Activated CD4-positive, alpha-beta memory T cell treated with anti-CD3 and anti-CD28 coated beads for 36 hours (primary cell): ENCODE results near the gene SHOX. TPM values are rescaled to one million over a fixed set of nuclear protein-coding genes. Genes with fewer than 3 reads are reported as not detected.

Source experiments
- CTCF ChIA-PET: fragments of 350-600 bp; sonication (Branson Sonifier 250); formaldehyde crosslinking; loops from one replicate; lab custom pipeline; 2021; ENCODE audit warnings: antibody characterized with exemption, inconsistent platforms; lab: Charles Lee
- POLR2A ChIA-PET: fragments of 350-600 bp; sonication (Branson Sonifier 250); formaldehyde crosslinking; loops from one replicate; lab custom pipeline; 2021; ENCODE audit warnings: antibody characterized with exemption; lab: Charles Lee
- DNase-seq: peaks from one replicate; pipeline ENCODE4 v3.0.0-alpha.2; 2020
- H3K27ac Mint-ChIP-seq: one replicate; pipeline ENCODE4 v1.8.0; 2021; ENCODE audit warnings: mixed read lengths
- H3K27me3 Mint-ChIP-seq: one replicate; pipeline ENCODE4 v1.8.0; 2021; ENCODE audit warnings: mixed read lengths
- H3K36me3 Mint-ChIP-seq: one replicate; pipeline ENCODE4 v1.8.0; 2021; ENCODE audit warnings: mixed read lengths
- H3K4me1 Mint-ChIP-seq: one replicate; pipeline ENCODE4 v1.8.0; 2021; ENCODE audit warnings: low read depth, mixed read lengths
- H3K4me3 Mint-ChIP-seq: one replicate; pipeline ENCODE4 v1.8.0; 2021; ENCODE audit warnings: mild to moderate bottlenecking, mixed read lengths
- H3K9me3 Mint-ChIP-seq: one replicate; pipeline ENCODE4 v1.8.0; 2021; ENCODE audit warnings: mixed read lengths
- intact Hi-C: fragments of 100-400 bp; cut with micrococcal nuclease; formaldehyde crosslinking; loops from one replicate; pipeline ENCODE4 v1.15.1; 2023
- total RNA-seq, 2 experiments: library from RNA; stranded (reverse); gene quantifications; one replicate each; pipeline ENCODE4 v1.2.3, GENCODE V29; 2021

The SHOX gene
- total RNA-seq, 2 experiments from 2014 or later: not detected

GRCh38 chrX:666762-667720 is 36.5 kb downstream of the SHOX start:
- no peak overlapping the region for H3K4me3 Mint-ChIP-seq
- no peak overlapping the region for H3K27ac Mint-ChIP-seq
- CTCF ChIA-PET: no interaction called here
- no peak for DNase-seq
- peaks cover 9% of the 10 kb centered on the region for H3K9me3 Mint-ChIP-seq
- POLR2A ChIA-PET: no interaction called here
- no peaks in the 10 kb centered on the region for H3K36me3 Mint-ChIP-seq
- no peaks in the 10 kb centered on the region for H3K4me1 Mint-ChIP-seq
- H3K27me3 Mint-ChIP-seq: peaks cover 3% of the 10 kb centered on the region
- intact Hi-C loops: no loop called here

GRCh38 chrX:670645-671044 is 40.1 kb downstream of the SHOX start:
- DNase-seq: no peak
- POLR2A ChIA-PET: no interaction called here
- H3K4me3 Mint-ChIP-seq: no peak overlapping the region
- H3K9me3 Mint-ChIP-seq: peaks cover 6% of the 10 kb centered on the region
- peaks cover 5% of the 10 kb centered on the region for H3K27me3 Mint-ChIP-seq
- no peaks in the 10 kb centered on the region for H3K36me3 Mint-ChIP-seq
- CTCF ChIA-PET: no interaction called here
- no peaks in the 10 kb centered on the region for H3K4me1 Mint-ChIP-seq
- intact Hi-C loops: no loop called here
- H3K27ac Mint-ChIP-seq: no peak overlapping the region

GRCh38 chrX:672931-673330 is 42.3 kb downstream of the SHOX start:
- H3K4me1 Mint-ChIP-seq: no peaks in the 10 kb centered on the region
- H3K9me3 Mint-ChIP-seq: peaks cover 6% of the 10 kb centered on the region
- intact Hi-C loops: no loop called here
- H3K36me3 Mint-ChIP-seq: no peaks in the 10 kb centered on the region
- POLR2A ChIA-PET: no interaction called here
- CTCF ChIA-PET: no interaction called here
- H3K27me3 Mint-ChIP-seq: peaks cover 5% of the 10 kb centered on the region
- no peak overlapping the region for H3K27ac Mint-ChIP-seq
- H3K4me3 Mint-ChIP-seq: no peak overlapping the region
- no peak for DNase-seq

- Mint-ChIP-seq H3K4me3 (no peak overlapping the region), H3K4me1 (no peaks in the 10 kb centered on the region), H3K27ac (no peak overlapping the region), H3K27me3 (peaks cover 5% of the 10 kb centered on the region), H3K9me3 (peaks cover 12% of the 10 kb centered on the region), H3K36me3 (no peaks in the 10 kb centered on the region)
- POLR2A ChIA-PET: no interaction called here
- CTCF ChIA-PET: no interaction called here
- DNase-seq: no peak
- intact Hi-C loops: no loop called here
Measured at GRCh38 chrX:675279-675954, 44.8 kb downstream of the SHOX start.

DNA sequence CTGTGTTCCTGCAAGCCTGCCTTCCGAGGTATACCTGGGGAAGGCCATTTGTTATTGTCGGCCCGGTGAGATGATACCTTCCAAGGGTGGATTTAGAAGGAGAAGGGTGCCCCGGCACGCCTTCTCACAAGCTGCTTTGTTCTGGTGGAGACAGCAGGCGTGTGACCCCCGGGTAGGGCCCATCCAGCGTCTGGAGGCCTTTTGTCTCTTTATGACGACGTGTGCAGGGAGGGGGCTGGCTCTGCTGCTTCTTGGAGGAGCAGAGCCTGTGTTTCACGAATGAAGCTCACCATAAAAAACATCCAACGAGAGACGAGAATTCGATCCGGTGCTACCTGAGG is 45.3 kb downstream of the SHOX start:
- no peak overlapping the region for H3K27ac Mint-ChIP-seq
- POLR2A ChIA-PET: no interaction called here
- peaks cover 12% of the 10 kb centered on the region for H3K9me3 Mint-ChIP-seq
- no peaks in the 10 kb centered on the region for H3K36me3 Mint-ChIP-seq
- intact Hi-C loops: no loop called here
- H3K4me3 Mint-ChIP-seq: no peak overlapping the region
- peaks cover 5% of the 10 kb centered on the region for H3K27me3 Mint-ChIP-seq
- DNase-seq: no peak
- CTCF ChIA-PET: no interaction called here
- no peaks in the 10 kb centered on the region for H3K4me1 Mint-ChIP-seq

DNA sequence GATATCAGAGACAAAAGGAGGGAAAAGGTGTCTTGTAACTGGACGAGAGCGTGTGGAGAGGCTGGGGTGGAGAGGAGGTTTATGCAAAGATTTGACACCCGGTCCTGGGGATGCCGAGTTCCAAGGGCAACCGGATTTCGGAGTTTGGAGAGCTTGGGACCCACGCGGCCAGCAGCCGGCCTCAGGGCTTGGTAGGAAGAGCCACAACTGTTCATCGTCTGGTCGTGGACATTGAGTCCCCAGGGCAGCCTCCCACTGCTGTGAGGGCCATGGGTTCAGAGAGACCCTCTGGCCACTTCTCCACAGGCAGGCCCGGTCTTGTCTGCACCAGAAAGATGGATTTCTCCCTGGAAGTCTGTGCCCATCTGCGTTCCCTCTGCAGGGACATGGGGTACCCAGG is 46.8 kb downstream of the SHOX start:
- H3K4me3 Mint-ChIP-seq: no peak overlapping the region
- intact Hi-C loops: no loop called here
- peaks cover 16% of the 10 kb centered on the region for H3K9me3 Mint-ChIP-seq
- ChIA-PET CTCF (no interaction called here), POLR2A (no interaction called here)
- H3K4me1 Mint-ChIP-seq: no peaks in the 10 kb centered on the region
- no peaks in the 10 kb centered on the region for H3K36me3 Mint-ChIP-seq
- no peak for DNase-seq
- H3K27ac Mint-ChIP-seq: no peak overlapping the region
- no peaks in the 10 kb centered on the region for H3K27me3 Mint-ChIP-seq

DNA sequence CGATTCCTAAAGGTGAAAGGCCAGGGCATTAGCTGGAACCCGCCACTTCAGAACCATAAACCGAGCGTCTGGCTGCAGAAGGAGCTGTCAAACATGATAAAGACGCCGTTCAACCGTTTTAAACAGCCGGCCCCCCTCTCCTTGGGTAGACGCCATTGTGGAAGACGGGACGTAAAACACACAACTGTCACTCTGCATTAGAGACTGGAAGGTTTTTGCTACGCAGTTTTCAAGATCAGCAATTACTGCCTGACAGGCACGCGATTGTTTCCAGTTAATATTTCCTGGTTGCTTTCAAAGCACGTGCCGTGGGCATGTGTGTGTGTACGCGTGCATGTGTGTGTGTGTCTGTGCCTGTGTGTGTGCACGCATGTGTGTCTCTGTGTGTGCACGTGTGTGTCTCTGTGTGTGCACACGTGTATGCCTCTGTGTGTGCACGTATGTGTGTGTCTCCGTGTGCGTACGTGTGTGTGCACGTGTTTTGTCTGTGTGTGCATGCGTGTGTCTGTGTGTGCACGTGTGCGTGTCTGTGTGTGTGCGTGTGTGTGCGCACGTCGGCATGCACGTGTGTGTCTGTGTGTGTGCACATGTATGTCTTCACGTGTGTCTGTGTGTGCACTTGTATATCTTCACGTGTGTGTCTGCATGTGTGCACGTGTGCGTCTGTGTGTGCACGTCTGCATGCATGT is 48.8 kb downstream of the SHOX start:
- no peaks in the 10 kb centered on the region for H3K27me3 Mint-ChIP-seq
- peaks cover 16% of the 10 kb centered on the region for H3K9me3 Mint-ChIP-seq
- CTCF ChIA-PET: no interaction called here
- no peak overlapping the region for H3K4me3 Mint-ChIP-seq
- POLR2A ChIA-PET: no interaction called here
- H3K4me1 Mint-ChIP-seq: no peaks in the 10 kb centered on the region
- intact Hi-C loops: no loop called here
- no peaks in the 10 kb centered on the region for H3K36me3 Mint-ChIP-seq
- H3K27ac Mint-ChIP-seq: no peak overlapping the region
- no peak for DNase-seq

GRCh38 chrX:680062-680461 is 49.5 kb downstream of the SHOX start:
- POLR2A ChIA-PET: no interaction called here
- Mint-ChIP-seq H3K9me3 (peaks cover 16% of the 10 kb centered on the region), H3K4me3 (no peak overlapping the region), H3K27ac (no peak overlapping the region), H3K36me3 (no peaks in the 10 kb centered on the region), H3K4me1 (no peaks in the 10 kb centered on the region), H3K27me3 (no peaks in the 10 kb centered on the region)
- intact Hi-C loops: no loop called here
- DNase-seq: no peak
- CTCF ChIA-PET: no interaction called here

GRCh38 chrX:681989-682388 is 51.4 kb downstream of the SHOX start:
- no peak for DNase-seq
- Mint-ChIP-seq H3K27me3 (no peaks in the 10 kb centered on the region), H3K36me3 (no peaks in the 10 kb centered on the region), H3K9me3 (peaks cover 23% of the 10 kb centered on the region), H3K4me3 (no peak overlapping the region), H3K27ac (no peak overlapping the region), H3K4me1 (no peaks in the 10 kb centered on the region)
- ChIA-PET CTCF (no interaction called here), POLR2A (no interaction called here)
- intact Hi-C loops: no loop called here

GRCh38 chrX:682892-683291 is 52.3 kb downstream of the SHOX start:
- H3K9me3 Mint-ChIP-seq: peaks cover 23% of the 10 kb centered on the region
- H3K4me3 Mint-ChIP-seq: no peak overlapping the region
- H3K4me1 Mint-ChIP-seq: no peaks in the 10 kb centered on the region
- DNase-seq: no peak
- ChIA-PET CTCF (no interaction called here), POLR2A (no interaction called here)
- no peaks in the 10 kb centered on the region for H3K36me3 Mint-ChIP-seq
- no peaks in the 10 kb centered on the region for H3K27me3 Mint-ChIP-seq
- no peak overlapping the region for H3K27ac Mint-ChIP-seq
- intact Hi-C loops: no loop called here

DNA sequence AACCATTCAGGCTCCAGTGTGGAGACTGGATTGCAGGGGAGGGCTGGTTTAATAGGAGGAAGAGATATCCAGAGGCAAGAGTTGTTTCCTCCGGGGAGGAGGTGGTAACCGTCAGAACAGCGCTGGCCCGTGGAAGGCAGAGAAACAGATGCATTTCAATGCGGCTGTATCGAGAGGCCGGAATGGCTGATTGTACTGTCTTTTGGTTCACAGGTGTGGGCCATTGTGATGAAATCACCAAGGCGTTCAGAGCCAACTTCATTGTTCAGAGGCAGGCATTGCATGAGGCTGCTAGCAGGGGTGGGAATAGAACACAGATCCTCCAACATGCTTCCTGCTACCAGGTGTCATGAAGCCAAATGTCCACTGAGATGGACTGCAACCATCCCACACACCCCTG is 53.0 kb downstream of the SHOX start:
- CTCF ChIA-PET: no interaction called here
- H3K4me3 Mint-ChIP-seq: no peak overlapping the region
- H3K27me3 Mint-ChIP-seq: no peaks in the 10 kb centered on the region
- DNase-seq: no peak
- no peaks in the 10 kb centered on the region for H3K4me1 Mint-ChIP-seq
- H3K9me3 Mint-ChIP-seq: peaks cover 23% of the 10 kb centered on the region
- POLR2A ChIA-PET: no interaction called here
- H3K27ac Mint-ChIP-seq: no peak overlapping the region
- H3K36me3 Mint-ChIP-seq: no peaks in the 10 kb centered on the region
- intact Hi-C loops: no loop called here

DNA sequence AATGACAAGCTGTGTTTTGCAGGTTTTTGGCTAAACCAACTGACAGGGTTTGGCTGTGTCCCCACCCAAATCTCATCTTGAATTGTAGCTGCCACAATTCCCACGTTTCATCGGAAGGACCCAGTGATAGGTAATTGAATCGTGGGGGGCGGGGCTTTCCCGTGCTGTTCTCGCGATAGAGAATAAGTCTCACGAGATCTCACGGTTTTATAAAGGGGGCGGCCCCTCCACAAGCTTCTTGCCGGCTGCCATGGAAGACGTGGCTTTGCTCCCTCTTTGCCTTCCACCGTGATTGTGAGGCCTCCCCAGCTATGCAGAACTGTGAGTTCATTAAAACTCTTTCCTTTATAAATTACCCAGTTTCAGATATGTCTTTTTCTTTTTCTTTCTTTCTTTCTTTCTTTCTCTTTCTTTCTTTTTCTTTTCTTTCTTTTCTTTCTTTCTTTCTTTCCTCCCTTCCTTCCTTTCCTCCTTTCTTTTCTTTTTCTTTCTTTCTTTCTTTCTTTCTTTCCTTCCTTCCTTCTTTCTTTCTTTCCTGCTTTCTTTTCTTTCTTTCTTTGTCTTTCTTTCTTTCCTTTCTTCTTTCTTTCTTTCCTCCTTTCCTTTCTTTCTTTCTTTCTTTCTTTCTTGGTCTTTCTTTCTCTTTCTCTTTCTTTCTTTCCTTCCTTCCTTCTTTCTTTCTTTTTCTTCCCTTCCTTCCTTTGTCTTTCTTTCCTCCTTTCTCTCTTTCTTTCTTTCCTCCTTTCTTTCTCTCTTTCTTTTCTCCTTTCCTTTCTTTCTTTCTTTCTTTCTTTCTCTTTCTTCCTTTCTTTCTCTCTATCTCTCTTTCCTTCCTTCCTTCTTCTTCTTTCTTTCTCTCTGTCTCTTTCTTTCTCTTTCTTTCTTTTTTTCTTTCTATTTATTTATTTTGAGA is 54.8 kb downstream of the SHOX start:
- Mint-ChIP-seq H3K27me3 (no peaks in the 10 kb centered on the region), H3K36me3 (no peaks in the 10 kb centered on the region), H3K4me3 (no peak overlapping the region), H3K4me1 (no peaks in the 10 kb centered on the region), H3K27ac (no peak overlapping the region), H3K9me3 (peaks cover 11% of the 10 kb centered on the region)
- intact Hi-C loops: no loop called here
- ChIA-PET POLR2A (no interaction called here), CTCF (no interaction called here)
- no peak for DNase-seq
